K562 (cell line): ENCODE measurements around the gene CCDC9. TPM values are rescaled to one million over a fixed set of nuclear protein-coding genes. Genes with fewer than 3 reads are reported as not detected.
A peak's percentile ranks its signal among the peaks of the same experiment; 100 is the strongest.

ENCODE experiments used
- CBFA2T2 ChIP-seq: fragments of 450-650 bp; conservative IDR thresholded peaks from 2 replicates; pipeline ENCODE4 v1.6.1; 2017; ENCODE audit warnings: mild to moderate bottlenecking
- COPS2 ChIP-seq: fragments of 450-650 bp; conservative IDR thresholded peaks from 2 replicates; pipeline ENCODE4 v1.6.1; 2016; ENCODE audit warnings: mild to moderate bottlenecking, moderate library complexity
- JUND ChIP-seq, 2 experiments: IDR thresholded peaks; 2 replicates in 1 of 2; 3 replicates in 1 of 2; pipeline ENCODE4 v1.6.1; 2011; ENCODE audit warnings: borderline replicate concordance in 2 of 2, low read depth in 2 of 2, low read length in 2 of 2, improper control_type of control experiment in 1 of 2, missing biosample characterization in 1 of 2, missing genetic modification characterization in 1 of 2, missing genetic modification reagents in 1 of 2
- RBBP5 ChIP-seq: fragments of 200-600 bp; sonication (generic); IDR thresholded peaks from 2 replicates; pipeline ENCODE4 v1.6.1; 2012; ENCODE audit warnings: borderline replicate concordance, mild to moderate bottlenecking, low read length, control low read depth, inconsistent platforms; ENCODE audit not compliant: insufficient read depth, poor library complexity, severe bottlenecking
- ZFX ChIP-seq: sonication (generic); formaldehyde crosslinking; IDR thresholded peaks from 2 replicates; pipeline ENCODE4 v1.8.0; 2022; ENCODE audit warnings: mild to moderate bottlenecking, missing genetic modification reagents, moderate library complexity
- ZNF217 ChIP-seq: sonication (generic); formaldehyde crosslinking; IDR thresholded peaks from 2 replicates; pipeline ENCODE4 v1.8.0; 2022; ENCODE audit warnings: mild to moderate bottlenecking, missing genetic modification reagents
- ZNF41 ChIP-seq: fragments of 250-450 bp; sonication (Bioruptor Pico); conservative IDR thresholded peaks from 2 replicates; pipeline ENCODE4 v1.4.0; 2020; ENCODE audit warnings: mild to moderate bottlenecking
- ZNF57 ChIP-seq: fragments of 450-650 bp; formaldehyde crosslinking; IDR thresholded peaks from 2 replicates; pipeline ENCODE4 v1.4.0; 2020; ENCODE audit warnings: mild to moderate bottlenecking, moderate library complexity
- polyA plus RNA-seq, 8 experiments: library from polyadenylated mRNA; depleted of rRNA in 4 of 8; stranded (reverse) in 5 of 8; unstranded in 3 of 8; fragments of >200 nt; fragmentation: Nextera tagmentation in 2 of 8; fragmentation: Illumina TruSeq in 1 of 8; extraction: Ambion mirVana in 2 of 8; extraction: Trizol in 1 of 8; gene quantifications; 2 replicates each; pipeline versions ENCODE4 v1.2.1 to v1.2.3, GENCODE V29; 2011 to 2014; ENCODE audit warnings: inconsistent platforms in 1 of 8, missing spikeins in 1 of 8
- total RNA-seq, 7 experiments: library from RNA; depleted of rRNA in 6 of 7; stranded (reverse); fragments of >200 nt in 6 of 7; fragmentation: Illumina TruSeq in 2 of 7; extraction: Trizol in 2 of 7; gene quantifications; 2 replicates each; pipeline versions ENCODE4 v1.2.1 to v1.2.3, GENCODE V29; 2011 to 2021; ENCODE audit warnings: low replicate concordance in 1 of 7
- TF ChIP-seq, protein P1 (sequence below): fragments of 450-650 bp; IDR thresholded peaks from 2 replicates; pipeline ENCODE4 v1.6.1; 2016; ENCODE audit warnings: low read depth
- TF ChIP-seq, protein P2 (sequence below): sonication (generic); formaldehyde crosslinking; IDR thresholded peaks from 2 replicates; pipeline ENCODE4 v1.8.0; 2023; ENCODE audit warnings: missing genetic modification reagents, mild to moderate bottlenecking, borderline replicate concordance
- TF ChIP-seq, protein P3 (sequence below): fragments of 450-650 bp; formaldehyde crosslinking; IDR thresholded peaks from 2 replicates; pipeline ENCODE4 v1.4.0; 2022; ENCODE audit warnings: missing genetic modification characterization

CCDC9 gene
- total and polyA plus RNA-seq, 9 of the 15 experiments (the other 6 are each of a cell fraction or from before 2014, with no cell fraction given) = 0.23 to 38.6 (median 8.4) TPM

DNA sequence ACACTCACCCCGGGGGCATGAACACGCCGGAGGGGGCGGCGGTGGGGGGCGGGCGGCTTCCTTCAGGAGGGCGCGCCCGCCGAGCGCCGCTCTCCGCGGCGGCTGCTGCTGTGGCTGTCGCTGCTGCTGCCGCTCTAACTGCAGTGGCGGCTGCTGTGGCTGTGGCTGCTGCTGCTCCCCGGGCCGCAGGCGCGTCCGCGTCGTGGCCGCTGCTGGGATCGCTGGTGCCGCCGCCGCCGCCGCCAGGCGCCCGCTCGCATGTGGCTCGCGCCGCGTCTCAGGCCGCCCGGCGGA lies 25.5 kb upstream of the CCDC9 start, which contains the start of gene BBC3 (continued):
- TF ChIP-seq, protein P1, sequence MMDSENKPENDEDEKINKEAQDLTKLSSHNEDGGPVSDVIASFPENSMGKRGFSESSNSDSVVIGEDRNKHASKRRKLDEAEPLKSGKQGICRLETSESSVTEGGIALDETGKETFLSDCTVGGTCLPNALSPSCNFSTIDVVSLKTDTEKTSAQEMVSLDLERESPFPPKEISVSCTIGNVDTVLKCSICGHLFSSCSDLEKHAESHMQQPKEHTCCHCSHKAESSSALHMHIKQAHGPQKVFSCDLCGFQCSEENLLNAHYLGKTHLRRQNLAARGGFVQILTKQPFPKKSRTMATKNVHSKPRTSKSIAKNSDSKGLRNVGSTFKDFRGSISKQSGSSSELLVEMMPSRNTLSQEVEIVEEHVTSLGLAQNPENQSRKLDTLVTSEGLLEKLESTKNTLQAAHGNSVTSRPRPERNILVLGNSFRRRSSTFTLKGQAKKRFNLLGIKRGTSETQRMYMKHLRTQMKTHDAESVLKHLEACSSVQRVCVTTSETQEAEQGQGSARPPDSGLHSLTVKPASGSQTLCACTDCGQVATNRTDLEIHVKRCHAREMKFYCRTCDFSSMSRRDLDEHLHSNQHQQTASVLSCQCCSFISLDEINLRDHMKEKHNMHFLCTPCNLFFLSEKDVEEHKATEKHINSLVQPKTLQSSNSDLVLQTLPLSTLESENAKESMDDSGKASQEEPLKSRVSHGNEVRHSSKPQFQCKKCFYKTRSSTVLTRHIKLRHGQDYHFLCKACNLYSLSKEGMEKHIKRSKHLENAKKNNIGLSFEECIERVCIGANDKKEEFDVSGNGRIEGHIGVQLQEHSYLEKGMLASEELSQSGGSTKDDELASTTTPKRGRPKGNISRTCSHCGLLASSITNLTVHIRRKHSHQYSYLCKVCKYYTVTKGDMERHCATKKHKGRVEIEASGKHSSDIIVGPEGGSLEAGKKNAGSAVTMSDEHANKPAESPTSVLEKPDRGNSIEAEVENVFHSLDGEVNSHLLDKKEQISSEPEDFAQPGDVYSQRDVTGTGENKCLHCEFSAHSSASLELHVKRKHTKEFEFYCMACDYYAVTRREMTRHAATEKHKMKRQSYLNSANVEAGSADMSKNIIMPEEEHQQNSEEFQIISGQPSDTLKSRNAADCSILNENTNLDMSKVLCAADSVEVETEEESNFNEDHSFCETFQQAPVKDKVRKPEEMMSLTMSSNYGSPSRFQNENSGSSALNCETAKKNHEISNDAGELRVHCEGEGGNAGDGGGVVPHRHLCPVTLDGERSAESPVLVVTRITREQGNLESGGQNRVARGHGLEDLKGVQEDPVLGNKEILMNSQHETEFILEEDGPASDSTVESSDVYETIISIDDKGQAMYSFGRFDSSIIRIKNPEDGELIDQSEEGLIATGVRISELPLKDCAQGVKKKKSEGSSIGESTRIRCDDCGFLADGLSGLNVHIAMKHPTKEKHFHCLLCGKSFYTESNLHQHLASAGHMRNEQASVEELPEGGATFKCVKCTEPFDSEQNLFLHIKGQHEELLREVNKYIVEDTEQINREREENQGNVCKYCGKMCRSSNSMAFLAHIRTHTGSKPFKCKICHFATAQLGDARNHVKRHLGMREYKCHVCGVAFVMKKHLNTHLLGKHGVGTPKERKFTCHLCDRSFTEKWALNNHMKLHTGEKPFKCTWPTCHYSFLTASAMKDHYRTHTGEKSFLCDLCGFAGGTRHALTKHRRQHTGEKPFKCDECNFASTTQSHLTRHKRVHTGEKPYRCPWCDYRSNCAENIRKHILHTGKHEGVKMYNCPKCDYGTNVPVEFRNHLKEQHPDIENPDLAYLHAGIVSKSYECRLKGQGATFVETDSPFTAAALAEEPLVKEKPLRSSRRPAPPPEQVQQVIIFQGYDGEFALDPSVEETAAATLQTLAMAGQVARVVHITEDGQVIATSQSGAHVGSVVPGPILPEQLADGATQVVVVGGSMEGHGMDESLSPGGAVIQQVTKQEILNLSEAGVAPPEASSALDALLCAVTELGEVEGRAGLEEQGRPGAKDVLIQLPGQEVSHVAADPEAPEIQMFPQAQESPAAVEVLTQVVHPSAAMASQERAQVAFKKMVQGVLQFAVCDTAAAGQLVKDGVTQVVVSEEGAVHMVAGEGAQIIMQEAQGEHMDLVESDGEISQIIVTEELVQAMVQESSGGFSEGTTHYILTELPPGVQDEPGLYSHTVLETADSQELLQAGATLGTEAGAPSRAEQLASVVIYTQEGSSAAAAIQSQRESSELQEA = no peak
- TF ChIP-seq ZFX (CRISPR knock-in tag) (peak; percentile 59), RBBP5 (peak; percentile 33), ZNF41 (CRISPR knock-in tag) (no peak), COPS2 (no peak), ZNF57 (CRISPR knock-in tag) (no peak), CBFA2T2 (no peak), ZNF217 (CRISPR knock-in tag) (no peak), JUND (IDR thresholded peaks at IDR 0.05; ENCODE audit: borderline replicate concordance, low read depth, low read length) (no peak), JUND (tag; IDR thresholded peaks at IDR 0.05; ENCODE audit: borderline replicate concordance, low read depth, low read length) (no peak)
- TF ChIP-seq, protein P2, sequence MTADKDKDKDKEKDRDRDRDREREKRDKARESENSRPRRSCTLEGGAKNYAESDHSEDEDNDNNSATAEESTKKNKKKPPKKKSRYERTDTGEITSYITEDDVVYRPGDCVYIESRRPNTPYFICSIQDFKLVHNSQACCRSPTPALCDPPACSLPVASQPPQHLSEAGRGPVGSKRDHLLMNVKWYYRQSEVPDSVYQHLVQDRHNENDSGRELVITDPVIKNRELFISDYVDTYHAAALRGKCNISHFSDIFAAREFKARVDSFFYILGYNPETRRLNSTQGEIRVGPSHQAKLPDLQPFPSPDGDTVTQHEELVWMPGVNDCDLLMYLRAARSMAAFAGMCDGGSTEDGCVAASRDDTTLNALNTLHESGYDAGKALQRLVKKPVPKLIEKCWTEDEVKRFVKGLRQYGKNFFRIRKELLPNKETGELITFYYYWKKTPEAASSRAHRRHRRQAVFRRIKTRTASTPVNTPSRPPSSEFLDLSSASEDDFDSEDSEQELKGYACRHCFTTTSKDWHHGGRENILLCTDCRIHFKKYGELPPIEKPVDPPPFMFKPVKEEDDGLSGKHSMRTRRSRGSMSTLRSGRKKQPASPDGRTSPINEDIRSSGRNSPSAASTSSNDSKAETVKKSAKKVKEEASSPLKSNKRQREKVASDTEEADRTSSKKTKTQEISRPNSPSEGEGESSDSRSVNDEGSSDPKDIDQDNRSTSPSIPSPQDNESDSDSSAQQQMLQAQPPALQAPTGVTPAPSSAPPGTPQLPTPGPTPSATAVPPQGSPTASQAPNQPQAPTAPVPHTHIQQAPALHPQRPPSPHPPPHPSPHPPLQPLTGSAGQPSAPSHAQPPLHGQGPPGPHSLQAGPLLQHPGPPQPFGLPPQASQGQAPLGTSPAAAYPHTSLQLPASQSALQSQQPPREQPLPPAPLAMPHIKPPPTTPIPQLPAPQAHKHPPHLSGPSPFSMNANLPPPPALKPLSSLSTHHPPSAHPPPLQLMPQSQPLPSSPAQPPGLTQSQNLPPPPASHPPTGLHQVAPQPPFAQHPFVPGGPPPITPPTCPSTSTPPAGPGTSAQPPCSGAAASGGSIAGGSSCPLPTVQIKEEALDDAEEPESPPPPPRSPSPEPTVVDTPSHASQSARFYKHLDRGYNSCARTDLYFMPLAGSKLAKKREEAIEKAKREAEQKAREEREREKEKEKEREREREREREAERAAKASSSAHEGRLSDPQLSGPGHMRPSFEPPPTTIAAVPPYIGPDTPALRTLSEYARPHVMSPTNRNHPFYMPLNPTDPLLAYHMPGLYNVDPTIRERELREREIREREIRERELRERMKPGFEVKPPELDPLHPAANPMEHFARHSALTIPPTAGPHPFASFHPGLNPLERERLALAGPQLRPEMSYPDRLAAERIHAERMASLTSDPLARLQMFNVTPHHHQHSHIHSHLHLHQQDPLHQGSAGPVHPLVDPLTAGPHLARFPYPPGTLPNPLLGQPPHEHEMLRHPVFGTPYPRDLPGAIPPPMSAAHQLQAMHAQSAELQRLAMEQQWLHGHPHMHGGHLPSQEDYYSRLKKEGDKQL = no peak
- TF ChIP-seq, protein P3, sequence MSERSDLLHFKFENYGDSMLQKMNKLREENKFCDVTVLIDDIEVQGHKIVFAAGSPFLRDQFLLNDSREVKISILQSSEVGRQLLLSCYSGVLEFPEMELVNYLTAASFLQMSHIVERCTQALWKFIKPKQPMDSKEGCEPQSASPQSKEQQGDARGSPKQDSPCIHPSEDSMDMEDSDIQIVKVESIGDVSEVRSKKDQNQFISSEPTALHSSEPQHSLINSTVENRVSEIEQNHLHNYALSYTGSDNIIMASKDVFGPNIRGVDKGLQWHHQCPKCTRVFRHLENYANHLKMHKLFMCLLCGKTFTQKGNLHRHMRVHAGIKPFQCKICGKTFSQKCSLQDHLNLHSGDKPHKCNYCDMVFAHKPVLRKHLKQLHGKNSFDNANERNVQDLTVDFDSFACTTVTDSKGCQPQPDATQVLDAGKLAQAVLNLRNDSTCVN (CRISPR knock-in tag) = no peak
